H9 (cell line): ENCODE measurements around the gene ABCA1. TPM values are rescaled to one million over a fixed set of nuclear protein-coding genes. Genes with fewer than 3 reads are reported as not detected.

Source experiments
- DNase-seq: peaks from one replicate; pipeline ENCODE4 v3.0.0-alpha.2; 2017
- H2AFZ ChIP-seq: one replicate; pipeline ENCODE4 v1.6.1; 2013; ENCODE audit warnings: mild to moderate bottlenecking, low read length, control low read depth, moderate library complexity
- H2AK5ac ChIP-seq: 2 replicates; pipeline ENCODE4 v1.6.1; 2013; ENCODE audit warnings: low read length, control low read depth, mixed read lengths; ENCODE audit not compliant: insufficient read length
- H2BK120ac ChIP-seq: one replicate; pipeline ENCODE4 v1.6.1; 2013; ENCODE audit warnings: low read depth, mild to moderate bottlenecking, low read length, control low read depth, inconsistent platforms; ENCODE audit not compliant: poor library complexity, severe bottlenecking
- H2BK12ac ChIP-seq: 2 replicates; pipeline ENCODE4 v1.6.1; 2013; ENCODE audit warnings: low read length, control low read depth, mixed read lengths, low read depth; ENCODE audit not compliant: insufficient read length
- H2BK15ac ChIP-seq: 2 replicates; pipeline ENCODE4 v1.6.1; 2013; ENCODE audit warnings: low read depth, low read length, control low read depth
- H2BK20ac ChIP-seq: one replicate; pipeline ENCODE4 v1.6.1; 2013; ENCODE audit warnings: low read depth, mild to moderate bottlenecking, low read length, control low read depth, inconsistent platforms; ENCODE audit not compliant: poor library complexity, severe bottlenecking
- H2BK5ac ChIP-seq: 2 replicates; pipeline ENCODE4 v1.6.1; 2013; ENCODE audit warnings: low read length, control low read depth, mixed read lengths; ENCODE audit not compliant: insufficient read length
- H3K14ac ChIP-seq: 2 replicates; pipeline ENCODE4 v1.6.1; 2013; ENCODE audit warnings: low read length, control low read depth; ENCODE audit not compliant: insufficient read depth
- H3K18ac ChIP-seq: 2 replicates; pipeline ENCODE4 v1.6.1; 2013; ENCODE audit warnings: low read depth, mild to moderate bottlenecking, mixed read lengths, low read length, control low read depth; ENCODE audit not compliant: insufficient read length
- H3K23ac ChIP-seq: 2 replicates; pipeline ENCODE4 v1.6.1; 2013; ENCODE audit warnings: low read length, control low read depth, mixed read lengths, low read depth; ENCODE audit not compliant: insufficient read length
- H3K23me2 ChIP-seq: 2 replicates; pipeline ENCODE4 v1.6.1; 2013; ENCODE audit warnings: low read depth, mild to moderate bottlenecking, mixed read lengths, low read length, control low read depth; ENCODE audit not compliant: insufficient read length, poor library complexity, severe bottlenecking
- H3K27ac ChIP-seq: 2 replicates; pipeline ENCODE4 v1.5.1; 2013; ENCODE audit warnings: low read length, control low read depth, mixed read lengths, low read depth; ENCODE audit not compliant: insufficient read length
- H3K27me3 ChIP-seq: 2 replicates; pipeline ENCODE4 v1.6.1; 2013; ENCODE audit warnings: low read length, control low read depth, inconsistent platforms; ENCODE audit not compliant: insufficient read depth
- H3K4ac ChIP-seq: 2 replicates; pipeline ENCODE4 v1.6.1; 2013; ENCODE audit warnings: low read depth, mild to moderate bottlenecking, control low read depth, inconsistent platforms, low read length, moderate library complexity
- H3K4me1 ChIP-seq: 2 replicates; pipeline ENCODE4 v1.6.1; 2013; ENCODE audit warnings: low read length, control low read depth, inconsistent platforms; ENCODE audit not compliant: insufficient read depth
- H3K4me2 ChIP-seq: 2 replicates; pipeline ENCODE4 v1.6.1; 2013; ENCODE audit warnings: low read length, control low read depth, mixed read lengths; ENCODE audit not compliant: insufficient read length, insufficient read depth
- H3K56ac ChIP-seq: 2 replicates; pipeline ENCODE4 v1.6.1; 2013; ENCODE audit warnings: low read depth, mild to moderate bottlenecking, mixed read lengths, low read length, control low read depth; ENCODE audit not compliant: insufficient read length
- H3K79me1 ChIP-seq: 2 replicates; pipeline ENCODE4 v1.6.1; 2013; ENCODE audit warnings: low read depth, mild to moderate bottlenecking, moderate library complexity, low read length, control low read depth, inconsistent platforms; ENCODE audit not compliant: insufficient read depth, poor library complexity, severe bottlenecking
- H3K79me2 ChIP-seq: 2 replicates; pipeline ENCODE4 v1.6.1; 2013; ENCODE audit warnings: low read length, control low read depth, inconsistent platforms; ENCODE audit not compliant: insufficient read depth
- H3K9ac ChIP-seq: 2 replicates; pipeline ENCODE4 v1.6.1; 2013; ENCODE audit warnings: low read length, control low read depth, mixed read lengths; ENCODE audit not compliant: insufficient read length; ENCODE audit errors: extremely low read depth
- H3K9me3 ChIP-seq: one replicate; pipeline ENCODE4 v1.6.1; 2013; ENCODE audit warnings: low read depth, low read length, inconsistent platforms; ENCODE audit not compliant: control insufficient read depth
- H3T11ph ChIP-seq: one replicate; pipeline ENCODE4 v1.6.1; 2013; ENCODE audit warnings: mild to moderate bottlenecking, low read length, control low read depth, inconsistent platforms
- H4K20me1 ChIP-seq: one replicate; pipeline ENCODE4 v1.6.1; 2013; ENCODE audit not compliant: control insufficient read depth, insufficient read length, insufficient read depth
- H4K5ac ChIP-seq: 2 replicates; pipeline ENCODE4 v1.6.1; 2013; ENCODE audit warnings: low read depth, mild to moderate bottlenecking, mixed read lengths, low read length, control low read depth; ENCODE audit not compliant: insufficient read length
- H4K8ac ChIP-seq: replicated peaks from 2 replicates; pipeline ENCODE4 v1.6.1; 2013; ENCODE audit warnings: low read length, control low read depth, mixed read lengths, low read depth; ENCODE audit not compliant: insufficient read length
- H4K91ac ChIP-seq: 2 replicates; pipeline ENCODE4 v1.6.1; 2013; ENCODE audit warnings: low read depth, mild to moderate bottlenecking, moderate library complexity, mixed read lengths, low read length, control low read depth; ENCODE audit not compliant: insufficient read length
- H3K27ac Mint-ChIP-seq, 3 experiments: 2 replicates in 2 of 3; 3 replicates in 1 of 3; pipeline ENCODE4 v1.8.0; 2020 to 2021; ENCODE audit warnings: mixed read lengths in 3 of 3, mild to moderate bottlenecking in 1 of 3, moderate library complexity in 1 of 3
- H3K27me3 Mint-ChIP-seq: 2 replicates; pipeline ENCODE4 v1.8.0; 2021; ENCODE audit warnings: low read depth, mild to moderate bottlenecking, moderate library complexity, mixed read lengths
- H3K36me3 Mint-ChIP-seq, 3 experiments: 2 replicates in 2 of 3; 3 replicates in 1 of 3; pipeline ENCODE4 v1.8.0; 2020 to 2021; ENCODE audit warnings: low read depth in 3 of 3, mixed read lengths in 3 of 3; ENCODE audit not compliant: insufficient read depth in 1 of 3
- H3K4me1 Mint-ChIP-seq, 2 experiments: 2 replicates each; pipeline ENCODE4 v1.8.0; 2020; ENCODE audit warnings: mixed read lengths in 2 of 2
- H3K4me3 Mint-ChIP-seq, 2 experiments: 2 replicates in 1 of 2; 3 replicates in 1 of 2; pipeline ENCODE4 v1.8.0; 2020 to 2021; ENCODE audit warnings: mild to moderate bottlenecking in 2 of 2, mixed read lengths in 2 of 2, moderate library complexity in 1 of 2
- H3K9me3 Mint-ChIP-seq, 2 experiments: 2 replicates in 1 of 2; 3 replicates in 1 of 2; pipeline ENCODE4 v1.8.0; 2020; ENCODE audit warnings: mild to moderate bottlenecking in 2 of 2, mixed read lengths in 2 of 2, moderate library complexity in 1 of 2
- CTCF ChIP-seq: fragments of 200-600 bp; sonication (generic); conservative IDR thresholded peaks from 3 replicates; pipeline ENCODE4 v1.8.0; 2021; ENCODE audit warnings: antibody characterized with exemption, mild to moderate bottlenecking
- WGBS: extraction: QIAGEN DNeasy Blood & Tissue Kit; methylation state at CpG from one replicate; pipeline ENCODE4 v1.1.7; 2013; ENCODE audit warnings: missing lambda C conversion rate, low lambda C conversion rate, mixed read lengths; ENCODE audit not compliant: insufficient read length; ENCODE audit errors: extremely low coverage; 5-methylcytosine and 5-hydroxymethylcytosine counted together
- total RNA-seq: library from RNA; stranded (reverse); gene quantifications from 2 replicates; pipeline ENCODE4 v1.2.1, GENCODE V29; 2021

The ABCA1 gene
- total RNA-seq, 1 experiment from 2014 or later, result 16.6 TPM

- no peak overlapping the region for H3K4me2 ChIP-seq
- H3K27ac Mint-ChIP-seq, result no peak overlapping the region
Observed at GRCh38 chr9:104858271-104858670, 69.7 kb downstream of the ABCA1 start.

More at GRCh38 chr9:104858271-104858670, 69.7 kb downstream of the ABCA1 start:
- Histone ChIP-seq H2BK5ac (no peak overlapping the region), H3T11ph (no peak overlapping the region), H4K20me1 (no peaks in the 10 kb centered on the region), H3K9me3 (no peaks in the 10 kb centered on the region), H3K79me2 (no peaks in the 10 kb centered on the region), H3K4ac (no peak overlapping the region), H2BK12ac (no peak overlapping the region), H3K79me1 (no peaks in the 10 kb centered on the region), H3K23me2 (no peaks in the 10 kb centered on the region), H3K56ac (no peak overlapping the region), H3K27me3 (no peaks in the 10 kb centered on the region), H3K27ac (no peak overlapping the region), H3K4me1 (peaks cover 6% of the 10 kb centered on the region; the same call in 1 of the 2 replicates), H2BK15ac (no peak overlapping the region), H3K14ac (no peak overlapping the region), H4K5ac (no peak overlapping the region), H2BK120ac (no peak overlapping the region), H4K91ac (no peak overlapping the region), H2AFZ (no peak overlapping the region), H3K9ac (no peak overlapping the region), H4K8ac (no peak overlapping the region), H3K18ac (no peak overlapping the region), H2BK20ac (no peak overlapping the region), H2AK5ac (no peak overlapping the region), H3K23ac (no peak overlapping the region)
- H3K4me3 Mint-ChIP-seq, result no peak overlapping the region
- peaks cover 4 to 37% (median 23%) of the 10 kb centered on the region in 3 experiments; a peak in 6 of 7 replicates for H3K36me3 Mint-ChIP-seq
- H3K27me3 Mint-ChIP-seq, result no peaks in the 10 kb centered on the region
- DNase-seq, result no peak
- H3K9me3 Mint-ChIP-seq, result no peaks in the 10 kb centered on the region; a peak in 1 of 5 replicates
- WGBS, result no CpG with 5 or more reads among the region's 4 CpGs
- TF ChIP-seq CTCF, result no peak
- peaks cover 24 to 39% of the 10 kb centered on the region in 2 experiments for H3K4me1 Mint-ChIP-seq
